Omental fat pad (tissue), 4 donors: Measurements from ENCODE around the gene SHFL. TPM values are rescaled to one million over a fixed set of nuclear protein-coding genes. Genes with fewer than 3 reads are reported as not detected.
A peak's percentile ranks its signal among the peaks of the same experiment; 100 is the strongest.

Experiments used
- ATAC-seq: fragments of 150-250 bp; one replicate; pipeline ENCODE4 v1.9.1; 2016; ENCODE audit warnings: mild to moderate bottlenecking, moderate library complexity; ENCODE audit not compliant: low FRiP score
- DNase-seq: peaks from one replicate; pipeline ENCODE4 v3.0.0-alpha.2; 2019; ENCODE audit warnings: low spot score
- small RNA-seq: library from RNA; depleted of rRNA; stranded (forward); fragments of <200 nt; gene quantifications from one replicate; pipeline ENCODE3, GENCODE V24; 2016
- total RNA-seq, 4 donors: library from RNA; depleted of rRNA; stranded (reverse); fragments of >200 nt; gene quantifications; one replicate each; pipeline ENCODE4 v1.1.0, GENCODE V29; 2016
- TF ChIP-seq, protein P1 (sequence below), 3 donors: fragments of 450-650 bp; IDR thresholded peaks; one replicate each; pipeline ENCODE4 v1.5.1; 2016 to 2017; ENCODE audit warnings: antibody characterized with exemption in 3 of 3, mild to moderate bottlenecking in 3 of 3, moderate library complexity in 2 of 3

The SHFL gene
- total RNA-seq, 4 donors from 2014 or later = 20.7 to 36.7 (median 27.7) TPM

DNA sequence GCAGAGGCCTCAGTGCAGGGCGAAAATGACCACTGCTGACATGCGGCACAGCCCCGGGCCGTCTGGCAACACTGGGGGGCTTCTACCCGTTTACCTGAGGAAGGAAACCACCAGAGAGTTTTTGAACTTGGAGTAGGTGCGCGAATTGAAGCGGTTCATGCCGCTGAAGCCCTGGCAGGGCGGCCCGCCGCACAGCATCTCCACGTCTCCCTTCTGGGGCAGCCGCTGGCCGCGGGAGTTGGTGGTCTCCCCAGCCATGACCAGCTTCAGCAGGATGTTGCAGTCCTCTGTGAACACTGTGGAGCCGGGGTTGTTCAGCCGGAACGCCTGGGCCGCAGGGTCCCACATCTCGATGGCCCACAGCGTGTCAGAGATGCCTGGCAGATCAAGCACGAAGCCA, 53.8 kb downstream of the SHFL start:
- no peak for ATAC-seq
- TF ChIP-seq, protein P1, sequence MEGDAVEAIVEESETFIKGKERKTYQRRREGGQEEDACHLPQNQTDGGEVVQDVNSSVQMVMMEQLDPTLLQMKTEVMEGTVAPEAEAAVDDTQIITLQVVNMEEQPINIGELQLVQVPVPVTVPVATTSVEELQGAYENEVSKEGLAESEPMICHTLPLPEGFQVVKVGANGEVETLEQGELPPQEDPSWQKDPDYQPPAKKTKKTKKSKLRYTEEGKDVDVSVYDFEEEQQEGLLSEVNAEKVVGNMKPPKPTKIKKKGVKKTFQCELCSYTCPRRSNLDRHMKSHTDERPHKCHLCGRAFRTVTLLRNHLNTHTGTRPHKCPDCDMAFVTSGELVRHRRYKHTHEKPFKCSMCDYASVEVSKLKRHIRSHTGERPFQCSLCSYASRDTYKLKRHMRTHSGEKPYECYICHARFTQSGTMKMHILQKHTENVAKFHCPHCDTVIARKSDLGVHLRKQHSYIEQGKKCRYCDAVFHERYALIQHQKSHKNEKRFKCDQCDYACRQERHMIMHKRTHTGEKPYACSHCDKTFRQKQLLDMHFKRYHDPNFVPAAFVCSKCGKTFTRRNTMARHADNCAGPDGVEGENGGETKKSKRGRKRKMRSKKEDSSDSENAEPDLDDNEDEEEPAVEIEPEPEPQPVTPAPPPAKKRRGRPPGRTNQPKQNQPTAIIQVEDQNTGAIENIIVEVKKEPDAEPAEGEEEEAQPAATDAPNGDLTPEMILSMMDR (IDR thresholded peaks at IDR 0.05) = no peak
- DNase-seq = no peak

DNA sequence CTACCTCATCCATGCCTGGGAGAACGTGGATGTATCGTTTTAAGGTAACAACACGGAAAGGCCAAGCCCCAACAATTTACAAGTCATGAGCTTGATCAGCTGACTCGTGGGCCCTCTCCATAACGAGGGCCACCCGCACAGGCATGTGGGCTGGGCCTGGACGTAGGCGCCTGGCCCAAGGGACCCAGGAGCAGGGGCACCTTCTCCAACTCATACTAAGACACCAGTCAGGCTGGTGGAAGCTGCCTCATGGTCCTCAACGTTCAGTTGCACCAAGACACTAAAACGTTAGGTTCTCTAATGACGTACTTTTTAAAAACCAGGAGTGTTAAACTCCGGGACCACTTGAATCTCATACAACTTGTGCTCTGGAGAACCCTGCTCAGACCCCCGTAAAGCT, 55.4 kb downstream of the SHFL start:
- TF ChIP-seq, protein P1 (IDR thresholded peaks at IDR 0.05) = no peak
- DNase-seq (no peak), ATAC-seq (no peak)

DNA sequence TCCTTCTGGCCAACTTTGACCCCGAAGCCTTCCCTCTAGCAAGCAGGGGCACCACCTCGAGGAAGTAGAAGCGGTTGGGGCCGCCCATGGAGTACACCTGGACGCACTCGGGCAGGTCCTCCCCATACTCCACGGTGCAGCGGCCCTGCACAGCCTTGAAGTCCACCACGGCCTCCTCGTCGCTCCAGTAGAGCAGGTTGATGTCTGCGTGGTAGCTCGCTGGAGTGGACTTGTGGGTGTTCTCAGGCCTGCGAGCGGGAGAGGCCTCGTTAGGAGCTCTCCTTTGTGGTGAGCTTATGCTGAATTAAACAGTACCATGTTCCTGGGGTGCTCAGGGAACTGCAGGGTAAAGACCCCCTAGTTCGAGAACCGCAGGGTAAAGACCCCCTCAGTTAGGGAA, 55.9 kb downstream of the SHFL start:
- no peak for ATAC-seq
- no peak for DNase-seq
- TF ChIP-seq, protein P1 (IDR thresholded peaks at IDR 0.05) = no peak

Small RNA genes lying within 50 kb of the gene (small RNA-seq; reads per million reads assigned to genes)
- gene MIR5589 (not detected), gene SNORD105 (150 reads per million, percentile 97 among the genes with 10 or more reads in this experiment), gene SNORD105B (9,805 reads per million, percentile 100 among the genes with 10 or more reads in this experiment)

Other genes starting within 250 kb of the SHFL start
- 10 to 100 TPM; 12.9 to 41.3 (median 23.6) TPM for gene OLFM2, start 149.8 kb upstream of the SHFL start, total RNA-seq
- 10 to 100 TPM; 11.5 to 74.1 (median 25.0) TPM for gene COL5A3, start 75.8 kb upstream of the SHFL start, total RNA-seq
- not detected for gene RDH8, start 72.8 kb upstream of the SHFL start, total RNA-seq
- under 1 TPM in 3 of 4 donors, not detected in 1; 0.31 to 0.84 (median 0.37) TPM for gene ANGPTL6, start 16.4 kb downstream of the SHFL start, total RNA-seq
- 10 to 100 TPM; 25.0 to 79.7 (median 32.0) TPM for gene PPAN, start 20.0 kb downstream of the SHFL start, total RNA-seq
- 10 to 100 TPM in 1 of 4 donors, 1 to 10 TPM in 3; 2.7 to 18.7 (median 4.7) TPM for gene P2RY11, start 25.4 kb downstream of the SHFL start, total RNA-seq
- gene EIF3G, start 33.6 kb downstream of the SHFL start, total RNA-seq = 100 to 1,000 TPM; 223 to 282 (median 242) TPM
- gene DNMT1, start 108.6 kb downstream of the SHFL start, total RNA-seq = 10 to 100 TPM; 38.4 to 84.7 (median 50.2) TPM
- gene S1PR2, start 145.0 kb downstream of the SHFL start, total RNA-seq = 10 to 100 TPM; 15.1 to 16.8 (median 15.9) TPM
- 10 to 100 TPM; 44.6 to 73.3 (median 65.7) TPM for gene MRPL4, start 165.9 kb downstream of the SHFL start, total RNA-seq
- gene ICAM1, start 184.8 kb downstream of the SHFL start, total RNA-seq = 100 to 1,000 TPM in 2 of 4 donors, 10 to 100 TPM in 2; 20.7 to 286 (median 81.0) TPM
- 1 to 10 TPM in 3 of 4 donors, under 1 TPM in 1; 0.82 to 7.5 (median 2.0) TPM for gene ICAM4, start 200.6 kb downstream of the SHFL start, total RNA-seq
- 1 to 10 TPM in 1 of 4 donors, under 1 TPM in 3; 0.31 to 1.1 (median 0.53) TPM for gene ICAM5, start 203.6 kb downstream of the SHFL start, total RNA-seq
- 1 to 10 TPM in 1 of 4 donors, under 1 TPM in 3; 0.19 to 2.4 (median 0.94) TPM for gene ZGLP1, start 223.5 kb downstream of the SHFL start, total RNA-seq
- gene FDX2, start 229.7 kb downstream of the SHFL start, total RNA-seq = 10 to 100 TPM in 3 of 4 donors, 1 to 10 TPM in 1; 9.0 to 26.2 (median 17.8) TPM
- gene RAVER1, start 247.2 kb downstream of the SHFL start, total RNA-seq = 10 to 100 TPM; 12.4 to 23.9 (median 15.8) TPM